KOPT-K1 (cell line): ENCODE data around the gene ZC3H18.

ENCODE experiments used
- H3K27ac ChIP-seq: fragments of 200-600 bp; sonication (generic); 2 replicates; pipeline ENCODE4 v1.5.1; 2016; ENCODE audit warnings: antibody characterized with exemption, mild to moderate bottlenecking, low read depth, low read length; ENCODE audit not compliant: poor library complexity, severe bottlenecking
- H3K36me3 ChIP-seq: fragments of 200-600 bp; sonication (generic); 2 replicates; pipeline ENCODE4 v1.5.1; 2017; ENCODE audit warnings: antibody characterized with exemption, mild to moderate bottlenecking, low read length, moderate library complexity; ENCODE audit not compliant: insufficient read depth
- H3K9me3 ChIP-seq: fragments of 200-600 bp; sonication (generic); 2 replicates; pipeline ENCODE4 v1.5.1; 2017; ENCODE audit warnings: antibody characterized with exemption, low read length, mild to moderate bottlenecking; ENCODE audit not compliant: insufficient read depth, poor library complexity, severe bottlenecking

The ZC3H18 gene

GRCh38 chr16:88676502-88677242 lies 106.5 kb downstream of the ZC3H18 start:
- Histone ChIP-seq H3K27ac (no peak overlapping the region), H3K9me3 (no peaks in the 10 kb centered on the region), H3K36me3 (no peaks in the 10 kb centered on the region)

GRCh38 chr16:88677721-88678120 lies 107.5 kb downstream of the ZC3H18 start:
- Histone ChIP-seq H3K27ac (no peak overlapping the region), H3K9me3 (no peaks in the 10 kb centered on the region), H3K36me3 (no peaks in the 10 kb centered on the region)

- Histone ChIP-seq H3K27ac (no peak overlapping the region), H3K9me3 (no peaks in the 10 kb centered on the region), H3K36me3 (no peaks in the 10 kb centered on the region)
Observed at GRCh38 chr16:88678224-88678979, 108.2 kb downstream of the ZC3H18 start.

GRCh38 chr16:88680554-88681083 lies 110.4 kb downstream of the ZC3H18 start:
- no peaks in the 10 kb centered on the region for H3K9me3 ChIP-seq
- no peak overlapping the region for H3K27ac ChIP-seq
- no peaks in the 10 kb centered on the region for H3K36me3 ChIP-seq

- peak overlapping the region; percentile 45 for H3K27ac ChIP-seq
- no peaks in the 10 kb centered on the region for H3K9me3 ChIP-seq
- H3K36me3 ChIP-seq, result no peaks in the 10 kb centered on the region
Observed at GRCh38 chr16:88681084-88681680, 111.0 kb downstream of the ZC3H18 start.
